Adrenal gland (tissue), 12 donors: ENCODE data around the gene DDX47. TPM values are rescaled to one million over a fixed set of nuclear protein-coding genes. Genes with fewer than 3 reads are reported as not detected.

Experiments
- DNase-seq, 7 donors: peaks; one replicate each; pipeline ENCODE4 v3.0.0-alpha.2; 2019 to 2020
- H3K27ac ChIP-seq, 5 donors: fragments of 200-600 bp; sonication (generic) in 4 of 5; 1 replicate in 3 of 5; 2 replicates in 2 of 5; pipeline versions ENCODE4 v1.5.1 to v1.8.0; 2016 to 2020; ENCODE audit warnings: mild to moderate bottlenecking in 1 of 5
- H3K27me3 ChIP-seq: fragments of 200-600 bp; 2 replicates; pipeline ENCODE4 v1.8.0; 2021
- H3K36me3 ChIP-seq, 2 donors: fragments of 200-600 bp; replicated peaks in 1 of 2; 1 replicate in 1 of 2; 2 replicates in 1 of 2; pipeline versions ENCODE4 v1.5.1 to v1.8.0; 2018 to 2022
- H3K4me1 ChIP-seq, 2 donors: fragments of 200-600 bp; replicated peaks in 1 of 2; 1 replicate in 1 of 2; 2 replicates in 1 of 2; pipeline versions ENCODE4 v1.5.1 to v1.8.0; 2018 to 2021
- H3K4me3 ChIP-seq, 4 donors: fragments of 200-600 bp; sonication (generic) in 3 of 4; one replicate each; pipeline ENCODE4 v1.5.1; 2016 to 2018
- H3K9me3 ChIP-seq, 3 donors: fragments of 200-600 bp; sonication (generic) in 1 of 3; replicated peaks in 1 of 3; 1 replicate in 2 of 3; 2 replicates in 1 of 3; pipeline versions ENCODE4 v1.5.1 to v1.8.0; 2016 to 2021
- POLR2A ChIP-seq, 2 donors: fragments of 450-650 bp; IDR thresholded peaks; one replicate each; pipeline ENCODE4 v1.6.1; 2017; ENCODE audit warnings: antibody characterized with exemption in 2 of 2, mild to moderate bottlenecking in 2 of 2, moderate library complexity in 1 of 2
- WGBS, 4 donors: extraction: QIAGEN DNeasy Blood & Tissue Kit in 2 of 4; methylation state at CpG; one replicate each; pipeline versions ENCODE4 v1.1.5 to v1.1.7; 2013 to 2017; 5-methylcytosine and 5-hydroxymethylcytosine counted together
- intact Hi-C, 2 donors: fragments of 100-400 bp; cut with DNase I; formaldehyde crosslinking; loops; one replicate each; pipeline versions ENCODE4 v1.14.1 to v1.15.0; 2022 to 2023
- polyA plus RNA-seq, 3 donors: library from polyadenylated mRNA; stranded (reverse); fragments of 200-250 nt in 2 of 3; fragments of 350-450 nt in 1 of 3; fragmentation: Illumina TruSeq in 1 of 3; extraction: RNeasy Lipid Tissue Mini Kit (QIAGEN cat#74804) in 1 of 3; gene quantifications; one replicate each; pipeline ENCODE4 v1.2.3, GENCODE V29; 2013 to 2014
- total RNA-seq, 9 donors: library from RNA; depleted of rRNA in 4 of 9; stranded (reverse); fragments of >200 nt in 4 of 9; fragments of 120-200 nt in 1 of 9; fragmentation: NEBNext Ultra II Directional in 1 of 9; extraction: Animal tissue kit (Norgen Biotek cat#: 25700) in 1 of 9; gene quantifications; one replicate each; pipeline versions ENCODE4 v1.1.0 to v1.2.4, GENCODE V29; 2013 to 2023
- TF ChIP-seq, protein P1 (sequence below), 6 experiments: fragments of 450-650 bp in 4 of 6; fragments of 200-600 bp in 2 of 6; sonication (generic) in 1 of 6; IDR thresholded peaks; 1 replicate in 5 of 6; 2 replicates in 1 of 6; pipeline versions ENCODE4 v1.5.1 to v1.8.0; 2016 to 2021; ENCODE audit warnings: antibody characterized with exemption in 6 of 6, mild to moderate bottlenecking in 2 of 6, moderate library complexity in 1 of 6
- donor health status: healthy with polysubstance abuse.
- donor health status: Bipolar disorder and iron deficiency.
- donor health status: DM: yes; HTN: yes; CAD: no.
- donor health status: DM: no; HTN: no; CAD: no.
- donor health status: DM: no; HTN: no; CAD: no.
- donor health status: DM: yes; HTN: yes; CAD: no.

Gene DDX47
- total and polyA plus RNA-seq, 12 donors, result 28.8 to 77.3 (median 44.7) TPM

DNA sequence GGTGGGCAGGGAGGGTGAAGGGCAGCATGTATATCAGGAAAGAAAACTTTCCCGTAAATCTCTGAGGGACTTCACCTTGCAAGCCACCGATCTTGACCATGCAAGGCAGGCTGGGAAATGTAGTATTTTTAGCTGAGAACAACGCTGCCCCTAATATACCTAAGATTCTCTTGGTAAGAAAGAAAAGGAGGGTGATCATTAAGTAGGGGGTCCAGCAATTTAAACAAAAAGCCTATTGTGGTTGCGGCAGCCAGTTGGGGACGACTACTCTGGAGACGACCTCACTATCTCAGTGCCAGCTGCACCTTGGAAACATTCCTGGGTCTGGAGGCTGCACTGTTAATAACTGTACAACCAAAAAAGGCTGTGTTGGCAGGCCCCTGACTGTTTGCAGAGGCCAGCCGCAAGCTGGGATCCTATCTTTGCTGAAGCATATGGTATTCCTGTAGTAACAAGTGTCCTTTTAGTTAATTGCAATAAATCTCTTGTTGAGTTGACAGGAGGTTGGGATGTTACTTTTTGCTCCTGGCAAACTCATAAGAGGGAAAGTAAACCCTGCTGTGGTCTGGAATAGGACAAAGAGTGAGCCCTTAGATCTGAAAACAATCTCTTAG lies 21.3 kb upstream of the DDX47 start:
- intact Hi-C loops, result loop anchor here in 1 of 2 donors (5.0 kb wide), 1 partner anchor 420 kb away; no protein-coding TSS in a partner anchor
- H3K9me3 ChIP-seq, result no peaks in the 10 kb centered on the region
- H3K36me3 ChIP-seq, result no peaks in the 10 kb centered on the region
- peaks cover 13 to 17% of the 10 kb centered on the region in 2 donors for H3K4me1 ChIP-seq
- TF ChIP-seq, protein P1, sequence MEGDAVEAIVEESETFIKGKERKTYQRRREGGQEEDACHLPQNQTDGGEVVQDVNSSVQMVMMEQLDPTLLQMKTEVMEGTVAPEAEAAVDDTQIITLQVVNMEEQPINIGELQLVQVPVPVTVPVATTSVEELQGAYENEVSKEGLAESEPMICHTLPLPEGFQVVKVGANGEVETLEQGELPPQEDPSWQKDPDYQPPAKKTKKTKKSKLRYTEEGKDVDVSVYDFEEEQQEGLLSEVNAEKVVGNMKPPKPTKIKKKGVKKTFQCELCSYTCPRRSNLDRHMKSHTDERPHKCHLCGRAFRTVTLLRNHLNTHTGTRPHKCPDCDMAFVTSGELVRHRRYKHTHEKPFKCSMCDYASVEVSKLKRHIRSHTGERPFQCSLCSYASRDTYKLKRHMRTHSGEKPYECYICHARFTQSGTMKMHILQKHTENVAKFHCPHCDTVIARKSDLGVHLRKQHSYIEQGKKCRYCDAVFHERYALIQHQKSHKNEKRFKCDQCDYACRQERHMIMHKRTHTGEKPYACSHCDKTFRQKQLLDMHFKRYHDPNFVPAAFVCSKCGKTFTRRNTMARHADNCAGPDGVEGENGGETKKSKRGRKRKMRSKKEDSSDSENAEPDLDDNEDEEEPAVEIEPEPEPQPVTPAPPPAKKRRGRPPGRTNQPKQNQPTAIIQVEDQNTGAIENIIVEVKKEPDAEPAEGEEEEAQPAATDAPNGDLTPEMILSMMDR (IDR thresholded peaks at IDR 0.05), result no peak
- TF ChIP-seq POLR2A (IDR thresholded peaks at IDR 0.05), result no peak
- H3K4me3 ChIP-seq, result no peak overlapping the region
- no peak overlapping the region for H3K27ac ChIP-seq
- DNase-seq, result peak in 2 of 7 donors; percentile 6 to 14
- no peaks in the 10 kb centered on the region for H3K27me3 ChIP-seq
- 20 to 30% (median 21%) methylated on average over 7 of the region's 7 CpGs for WGBS, 4 donors

DNA sequence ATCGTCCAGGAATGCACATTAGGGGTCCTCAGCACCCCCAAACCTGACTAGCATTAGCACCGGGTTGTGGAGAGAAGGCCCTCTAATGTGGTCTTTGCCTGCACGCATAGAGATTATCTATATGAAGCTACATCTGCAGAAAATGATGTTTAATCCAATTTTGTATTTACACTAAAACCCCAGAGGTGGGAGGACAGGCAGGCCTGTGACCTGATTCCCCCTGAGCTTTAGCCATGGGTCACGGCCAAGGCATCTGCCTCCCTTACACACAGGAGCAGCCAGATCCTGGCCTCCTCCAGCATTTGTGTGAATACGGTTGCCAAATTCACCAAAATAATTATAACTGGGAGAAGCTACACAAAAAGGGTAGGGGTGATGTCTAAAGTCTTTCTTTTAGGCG lies 20.7 kb upstream of the DDX47 start:
- no peak for TF ChIP-seq POLR2A (IDR thresholded peaks at IDR 0.05)
- TF ChIP-seq, protein P1 (IDR thresholded peaks at IDR 0.05), result no peak
- Histone ChIP-seq H3K27ac (no peak overlapping the region), H3K9me3 (no peaks in the 10 kb centered on the region), H3K4me3 (no peak overlapping the region), H3K36me3 (no peaks in the 10 kb centered on the region), H3K4me1 (peaks cover 8 to 14% of the 10 kb centered on the region in 2 donors), H3K27me3 (no peaks in the 10 kb centered on the region)
- DNase-seq, result no peak
- intact Hi-C loops, result loop anchor here in 1 of 2 donors (5.0 kb wide), 1 partner anchor 420 kb away; no protein-coding TSS in a partner anchor
- WGBS, 4 donors, result 73 to 88% (median 78%) methylated on average over 6 of the region's 6 CpGs

DNA sequence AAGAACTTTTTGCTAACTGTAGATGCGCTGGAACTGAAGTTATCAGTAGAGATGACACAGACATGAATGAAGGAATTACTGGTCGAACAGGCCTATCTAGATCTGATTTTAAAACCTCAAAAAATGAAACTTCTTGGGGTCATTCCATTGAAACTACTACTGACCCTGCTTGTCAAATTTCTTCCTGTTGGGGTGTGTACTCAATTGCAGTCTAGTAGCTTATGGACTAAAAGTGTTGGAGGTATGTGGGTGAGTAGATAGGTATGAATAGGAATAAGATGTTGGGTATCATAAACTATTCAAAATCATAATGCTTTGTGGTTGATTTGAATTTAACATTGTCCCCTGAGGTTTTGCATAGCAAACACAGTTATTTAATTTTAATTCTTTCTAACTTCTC lies 18.5 kb upstream of the DDX47 start:
- H3K4me1 ChIP-seq, result no peaks in the 10 kb centered on the region
- H3K27me3 ChIP-seq, result no peaks in the 10 kb centered on the region
- 94 to 99% (median 96%) methylated on average over 2 of the region's 2 CpGs for WGBS, 4 donors
- TF ChIP-seq, protein P1 (IDR thresholded peaks at IDR 0.05), result no peak
- no peak for TF ChIP-seq POLR2A (IDR thresholded peaks at IDR 0.05)
- H3K9me3 ChIP-seq, result no peaks in the 10 kb centered on the region
- H3K4me3 ChIP-seq, result no peak overlapping the region
- H3K36me3 ChIP-seq, result no peaks in the 10 kb centered on the region
- intact Hi-C loops, result loop anchor here in 1 of 2 donors (5.0 kb wide), 1 partner anchor 418 kb away; no protein-coding TSS in a partner anchor
- H3K27ac ChIP-seq, result no peak overlapping the region
- DNase-seq, result no peak

DNA sequence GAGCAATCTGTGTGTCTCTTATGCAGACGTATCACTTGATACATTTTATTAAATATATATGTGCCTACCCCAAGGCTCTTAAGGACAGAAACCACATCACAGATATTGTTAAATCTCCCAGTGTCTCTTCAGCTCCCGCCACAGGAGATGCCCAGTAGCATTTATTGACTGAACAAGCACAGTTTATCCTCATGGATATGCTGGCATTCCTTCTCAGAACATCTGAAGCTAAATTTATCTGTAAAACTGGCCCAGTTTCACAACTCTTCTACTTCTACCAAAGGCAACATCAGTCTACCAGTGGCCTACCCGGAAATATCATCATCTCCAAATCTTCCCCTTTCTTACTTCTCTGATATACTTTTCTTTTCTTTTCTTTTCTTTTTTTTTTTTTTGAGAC lies 17.0 kb upstream of the DDX47 start:
- Histone ChIP-seq H3K36me3 (no peaks in the 10 kb centered on the region), H3K27ac (no peak overlapping the region), H3K27me3 (no peaks in the 10 kb centered on the region), H3K4me1 (no peaks in the 10 kb centered on the region), H3K9me3 (no peaks in the 10 kb centered on the region), H3K4me3 (no peak overlapping the region)
- intact Hi-C loops, result no loop called here
- DNase-seq, result no peak
- TF ChIP-seq, protein P1 (IDR thresholded peaks at IDR 0.05), result no peak
- no peak for TF ChIP-seq POLR2A (IDR thresholded peaks at IDR 0.05)
- WGBS, 4 donors, result 61 to 89% (median 69%) methylated on average over 3 of the region's 3 CpGs
